Peyer's patch (tissue), 4 donors: Measurements from ENCODE around the gene MED31. TPM values are rescaled to one million over a fixed set of nuclear protein-coding genes. Genes with fewer than 3 reads are reported as not detected.

Experiments
- DNase-seq, 3 donors: peaks; one replicate each; pipeline ENCODE4 v3.0.0-alpha.2; 2017 to 2019
- H3K27ac ChIP-seq, 4 donors: fragments of 200-600 bp; sonication (generic); one replicate each; pipeline ENCODE4 v1.5.1; 2016 to 2019
- H3K27me3 ChIP-seq, 2 donors: fragments of 200-600 bp; sonication (generic); one replicate each; pipeline ENCODE4 v1.5.1; 2019
- H3K36me3 ChIP-seq, 3 donors: fragments of 200-600 bp; sonication (generic); one replicate each; pipeline ENCODE4 v1.5.1; 2016 to 2019
- H3K4me1 ChIP-seq, 4 donors: fragments of 200-600 bp; sonication (generic); one replicate each; pipeline ENCODE4 v1.5.1; 2016 to 2019
- H3K4me3 ChIP-seq, 4 donors: fragments of 200-600 bp; sonication (generic); 1 replicate in 3 of 4; 2 replicates in 1 of 4; pipeline ENCODE4 v1.5.1; 2016 to 2019; ENCODE audit warnings: mild to moderate bottlenecking in 1 of 4
- H3K9me3 ChIP-seq, 4 donors: fragments of 200-600 bp; sonication (generic); one replicate each; pipeline ENCODE4 v1.5.1; 2016 to 2019; ENCODE audit warnings: mild to moderate bottlenecking in 1 of 4
- POLR2A ChIP-seq, 2 donors: fragments of 450-650 bp; IDR thresholded peaks; one replicate each; pipeline ENCODE4 v1.5.1; 2017; ENCODE audit warnings: antibody characterized with exemption in 2 of 2, mild to moderate bottlenecking in 2 of 2, moderate library complexity in 2 of 2
- total RNA-seq, 4 donors: library from RNA; depleted of rRNA; stranded (reverse); fragments of >200 nt; gene quantifications; one replicate each; pipeline ENCODE4 v1.1.0, GENCODE V29; 2016
- TF ChIP-seq, protein P1 (sequence below), 6 experiments: fragments of 450-650 bp in 4 of 6; fragments of 200-600 bp in 2 of 6; sonication (generic) in 1 of 6; IDR thresholded peaks; one replicate each; pipeline ENCODE4 v1.5.1; 2017 to 2019; ENCODE audit warnings: antibody characterized with exemption in 6 of 6, mild to moderate bottlenecking in 3 of 6, moderate library complexity in 1 of 6

MED31 gene
- total RNA-seq, 4 donors from 2014 or later = 2.0 to 4.9 (median 3.1) TPM

DNA sequence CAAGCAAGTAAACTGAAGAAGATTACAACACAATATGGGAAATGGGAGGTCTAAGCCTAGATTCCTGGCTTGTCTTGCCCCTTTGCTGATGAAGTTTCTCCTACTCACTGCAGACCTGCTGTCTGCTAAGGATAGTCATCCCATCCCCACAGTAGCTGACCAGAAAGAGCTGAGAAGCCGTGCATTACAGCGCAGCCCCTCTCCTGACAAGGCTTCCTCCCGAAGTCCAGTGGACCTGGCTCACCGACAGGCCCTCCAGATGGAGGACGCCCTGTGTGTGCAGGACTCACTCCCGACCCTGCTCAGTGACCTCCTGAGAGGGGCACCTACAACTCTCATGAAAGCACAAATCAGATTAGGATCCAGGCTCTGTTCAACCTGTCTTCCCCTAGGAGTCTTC is 46.3 kb downstream of the MED31 start:
- TF ChIP-seq, protein P1, sequence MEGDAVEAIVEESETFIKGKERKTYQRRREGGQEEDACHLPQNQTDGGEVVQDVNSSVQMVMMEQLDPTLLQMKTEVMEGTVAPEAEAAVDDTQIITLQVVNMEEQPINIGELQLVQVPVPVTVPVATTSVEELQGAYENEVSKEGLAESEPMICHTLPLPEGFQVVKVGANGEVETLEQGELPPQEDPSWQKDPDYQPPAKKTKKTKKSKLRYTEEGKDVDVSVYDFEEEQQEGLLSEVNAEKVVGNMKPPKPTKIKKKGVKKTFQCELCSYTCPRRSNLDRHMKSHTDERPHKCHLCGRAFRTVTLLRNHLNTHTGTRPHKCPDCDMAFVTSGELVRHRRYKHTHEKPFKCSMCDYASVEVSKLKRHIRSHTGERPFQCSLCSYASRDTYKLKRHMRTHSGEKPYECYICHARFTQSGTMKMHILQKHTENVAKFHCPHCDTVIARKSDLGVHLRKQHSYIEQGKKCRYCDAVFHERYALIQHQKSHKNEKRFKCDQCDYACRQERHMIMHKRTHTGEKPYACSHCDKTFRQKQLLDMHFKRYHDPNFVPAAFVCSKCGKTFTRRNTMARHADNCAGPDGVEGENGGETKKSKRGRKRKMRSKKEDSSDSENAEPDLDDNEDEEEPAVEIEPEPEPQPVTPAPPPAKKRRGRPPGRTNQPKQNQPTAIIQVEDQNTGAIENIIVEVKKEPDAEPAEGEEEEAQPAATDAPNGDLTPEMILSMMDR (IDR thresholded peaks at IDR 0.05) = no peak
- no peak for TF ChIP-seq POLR2A (IDR thresholded peaks at IDR 0.05)
- Histone ChIP-seq H3K36me3 (peaks cover 0 to 64% (median 0%) of the 10 kb centered on the region in 3 donors), H3K9me3 (no peaks in the 10 kb centered on the region), H3K27ac (no peak overlapping the region), H3K4me1 (no peaks in the 10 kb centered on the region), H3K27me3 (no peaks in the 10 kb centered on the region), H3K4me3 (no peak overlapping the region)
- no peak for DNase-seq

DNA sequence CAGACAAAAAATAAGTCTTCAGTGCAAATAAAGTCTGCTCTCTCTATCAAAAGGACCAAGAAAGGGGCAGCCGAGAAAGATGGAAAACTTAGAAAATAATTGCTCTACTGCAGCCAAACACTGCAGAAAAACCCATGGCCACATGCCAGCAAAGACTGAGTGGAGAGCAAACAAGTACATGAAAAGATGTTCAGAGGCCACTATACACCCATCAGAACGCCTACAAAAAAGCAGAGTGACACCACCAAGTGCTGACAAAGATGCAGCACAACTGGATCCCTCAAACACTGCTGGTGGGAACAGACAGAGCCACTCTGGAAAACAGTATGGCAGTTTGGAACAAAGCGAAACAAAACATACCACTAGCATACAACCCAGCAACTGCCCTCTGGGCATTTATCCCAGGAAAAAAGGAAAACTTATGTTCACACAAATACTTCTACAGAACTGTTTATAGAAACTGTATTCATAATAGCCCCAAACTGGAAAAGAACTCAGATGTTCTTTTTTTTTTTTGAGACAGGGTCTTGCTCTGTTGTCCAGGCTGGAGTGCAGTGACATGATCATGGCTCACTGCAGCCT is 47.6 kb downstream of the MED31 start:
- DNase-seq = no peak
- no peaks in the 10 kb centered on the region for H3K9me3 ChIP-seq
- no peak overlapping the region for H3K4me3 ChIP-seq
- no peaks in the 10 kb centered on the region for H3K27me3 ChIP-seq
- H3K36me3 ChIP-seq = peaks cover 0 to 50% (median 0%) of the 10 kb centered on the region in 3 donors
- H3K4me1 ChIP-seq = peaks cover 0 to 6% (median 0%) of the 10 kb centered on the region in 4 donors
- no peak overlapping the region for H3K27ac ChIP-seq
- TF ChIP-seq, protein P1 (IDR thresholded peaks at IDR 0.05) = no peak
- TF ChIP-seq POLR2A (IDR thresholded peaks at IDR 0.05) = no peak

DNA sequence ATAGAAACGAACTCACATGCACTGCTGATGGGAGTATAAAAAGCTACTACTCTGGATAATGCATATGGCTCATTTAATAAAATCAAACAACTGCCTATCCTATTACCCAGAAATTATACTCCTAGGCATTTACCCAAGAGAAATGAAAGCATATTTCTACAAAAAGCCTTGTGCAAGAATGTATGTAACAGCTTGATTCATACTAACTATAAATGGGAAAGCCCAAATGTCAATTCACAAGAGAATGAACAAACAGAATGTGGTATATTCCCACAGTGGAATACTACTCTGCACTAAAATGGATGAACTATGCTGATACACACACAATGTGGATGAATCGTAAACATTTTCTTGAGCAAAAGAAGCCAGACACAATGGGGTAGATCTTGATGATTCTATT is 49.3 kb downstream of the MED31 start:
- H3K36me3 ChIP-seq = peaks cover 0 to 38% (median 0%) of the 10 kb centered on the region in 3 donors
- H3K27ac ChIP-seq = no peak overlapping the region
- H3K4me1 ChIP-seq = peaks cover 0 to 17% (median 0%) of the 10 kb centered on the region in 4 donors
- H3K9me3 ChIP-seq = no peaks in the 10 kb centered on the region
- H3K4me3 ChIP-seq = no peak overlapping the region
- TF ChIP-seq POLR2A (IDR thresholded peaks at IDR 0.05) = no peak
- TF ChIP-seq, protein P1 (IDR thresholded peaks at IDR 0.05) = no peak
- H3K27me3 ChIP-seq = no peaks in the 10 kb centered on the region
- DNase-seq = no peak

DNA sequence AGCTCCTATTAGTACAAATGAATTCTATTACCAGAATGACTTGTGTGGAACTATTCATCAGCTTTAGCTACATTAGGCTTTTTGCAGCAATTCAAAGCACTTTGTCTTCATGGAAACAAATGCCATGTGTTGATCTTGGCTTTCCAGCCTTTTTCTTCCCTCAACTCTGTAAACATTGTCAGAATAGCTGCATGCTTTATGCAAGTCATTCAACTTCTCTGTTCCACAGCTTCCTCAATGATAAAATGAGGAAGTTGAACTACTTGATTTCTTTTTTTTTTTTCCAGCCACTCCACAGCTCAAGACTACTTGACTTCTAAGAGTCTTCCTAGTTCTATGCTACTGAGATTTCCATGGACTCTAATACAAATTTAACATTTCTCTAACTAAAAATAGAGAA is 52.0 kb downstream of the MED31 start:
- Histone ChIP-seq H3K36me3 (peaks cover 0 to 43% (median 0%) of the 10 kb centered on the region in 3 donors), H3K4me3 (no peak overlapping the region), H3K27me3 (no peaks in the 10 kb centered on the region), H3K27ac (no peak overlapping the region), H3K4me1 (peaks cover 0 to 17% (median 0%) of the 10 kb centered on the region in 4 donors), H3K9me3 (no peaks in the 10 kb centered on the region)
- TF ChIP-seq POLR2A (IDR thresholded peaks at IDR 0.05) = no peak
- TF ChIP-seq, protein P1 (IDR thresholded peaks at IDR 0.05) = no peak
- no peak for DNase-seq

DNA sequence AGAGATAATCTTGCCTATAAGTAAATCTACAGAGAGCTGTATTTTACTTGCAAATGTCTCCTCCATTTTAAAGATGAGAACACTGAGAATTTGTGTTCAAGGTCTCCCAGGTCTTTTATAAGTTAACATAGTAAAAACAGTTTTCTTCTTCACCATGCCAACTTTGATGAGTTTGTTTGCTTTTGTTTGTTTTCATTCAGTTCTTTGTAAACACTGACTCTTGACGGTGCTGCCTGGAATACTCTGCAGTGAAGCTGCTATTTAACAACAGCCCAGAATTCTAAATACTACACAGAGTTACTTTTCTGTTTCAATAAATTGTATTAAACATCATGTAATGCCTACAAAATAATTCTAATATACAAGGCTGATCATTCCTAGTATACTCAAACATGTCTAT is 53.7 kb downstream of the MED31 start:
- TF ChIP-seq, protein P1 (IDR thresholded peaks at IDR 0.05) = no peak
- no peak for TF ChIP-seq POLR2A (IDR thresholded peaks at IDR 0.05)
- Histone ChIP-seq H3K4me1 (peaks cover 0 to 17% (median 0%) of the 10 kb centered on the region in 4 donors), H3K27me3 (no peaks in the 10 kb centered on the region), H3K9me3 (no peaks in the 10 kb centered on the region), H3K36me3 (peaks cover 0 to 57% (median 0%) of the 10 kb centered on the region in 3 donors), H3K27ac (no peak overlapping the region), H3K4me3 (no peak overlapping the region)
- no peak for DNase-seq
